K562 (cell line): ENCODE data around the gene TMEM126A. TPM values are rescaled to one million over a fixed set of nuclear protein-coding genes. Genes with fewer than 3 reads are reported as not detected.

Experiments used
- ATF6 ChIP-seq: sonication (generic); formaldehyde crosslinking; IDR thresholded peaks from 2 replicates; pipeline ENCODE4 v1.4.0; 2020; ENCODE audit warnings: mild to moderate bottlenecking, missing genetic modification reagents
- ETV1 ChIP-seq: fragments of 450-650 bp; conservative IDR thresholded peaks from 2 replicates; pipeline ENCODE4 v1.6.1; 2016; ENCODE audit warnings: missing genetic modification characterization, control low read depth, low read depth, missing compliant biosample characterization
- GTF2F1 ChIP-seq: IDR thresholded peaks from 2 replicates; pipeline ENCODE4 v1.6.1; 2011; ENCODE audit warnings: low read depth, low read length, improper control_type of control experiment
- HNRNPL ChIP-seq: fragments of 200-400 bp; formaldehyde crosslinking; IDR thresholded peaks from 2 replicates; pipeline ENCODE4 v1.6.1; 2017; ENCODE audit warnings: low read depth, mild to moderate bottlenecking, low read length
- MAFK ChIP-seq: IDR thresholded peaks from 2 replicates; pipeline ENCODE4 v1.6.1; 2011; ENCODE audit warnings: low read length, improper control_type of control experiment
- MXI1 ChIP-seq: IDR thresholded peaks from 2 replicates; pipeline ENCODE4 v1.6.1; 2011; ENCODE audit warnings: low read depth, mild to moderate bottlenecking, improper control_type of control experiment, low read length
- MYBL2 ChIP-seq, 2 experiments: fragments of 450-650 bp in 1 of 2; sonication (generic) in 1 of 2; formaldehyde crosslinking in 1 of 2; IDR thresholded peaks; 2 replicates each; pipeline versions ENCODE4 v1.6.1 to v1.8.1; 2017 to 2022; ENCODE audit warnings: borderline replicate concordance in 1 of 2, inconsistent platforms in 1 of 2, low read depth in 1 of 2, mild to moderate bottlenecking in 1 of 2, missing genetic modification reagents in 1 of 2, moderate library complexity in 1 of 2
- PRPF4 ChIP-seq: fragments of 200-400 bp; formaldehyde crosslinking; IDR thresholded peaks from one replicate; pipeline ENCODE4 v1.6.1; 2017; ENCODE audit warnings: low read length, low read depth, mild to moderate bottlenecking; ENCODE audit not compliant: insufficient read depth, poor library complexity, severe bottlenecking
- RBM17 ChIP-seq: fragments of 200-400 bp; formaldehyde crosslinking; IDR thresholded peaks from 2 replicates; pipeline ENCODE4 v1.6.1; 2017; ENCODE audit warnings: low read depth, mild to moderate bottlenecking, low read length, borderline replicate concordance
- ZBTB12 ChIP-seq: fragments of 250-450 bp; sonication (Bioruptor Pico); IDR thresholded peaks from 2 replicates; pipeline ENCODE4 v1.4.0; 2020
- ZNF12 ChIP-seq: sonication (generic); formaldehyde crosslinking; IDR thresholded peaks from 2 replicates; pipeline ENCODE4 v1.4.0; 2020; ENCODE audit warnings: mild to moderate bottlenecking, missing genetic modification reagents
- ZNF121 ChIP-seq: sonication (generic); formaldehyde crosslinking; conservative IDR thresholded peaks from 2 replicates; pipeline ENCODE4 v1.8.0; 2022; ENCODE audit warnings: missing genetic modification reagents
- ZNF408 ChIP-seq: fragments of 250-450 bp; sonication (Bioruptor Pico); IDR thresholded peaks from 2 replicates; pipeline ENCODE4 v1.4.0; 2020; ENCODE audit warnings: low read depth, mild to moderate bottlenecking, moderate library complexity
- polyA plus RNA-seq, 8 experiments: library from polyadenylated mRNA; depleted of rRNA in 4 of 8; stranded (reverse) in 5 of 8; unstranded in 3 of 8; fragments of >200 nt; fragmentation: Nextera tagmentation in 2 of 8; fragmentation: Illumina TruSeq in 1 of 8; extraction: Ambion mirVana in 2 of 8; extraction: Trizol in 1 of 8; gene quantifications; 2 replicates each; pipeline versions ENCODE4 v1.2.1 to v1.2.3, GENCODE V29; 2011 to 2014; ENCODE audit warnings: inconsistent platforms in 1 of 8, missing spikeins in 1 of 8
- total RNA-seq, 7 experiments: library from RNA; depleted of rRNA in 6 of 7; stranded (reverse); fragments of >200 nt in 6 of 7; fragmentation: Illumina TruSeq in 2 of 7; extraction: Trizol in 2 of 7; gene quantifications; 2 replicates each; pipeline versions ENCODE4 v1.2.1 to v1.2.3, GENCODE V29; 2011 to 2021; ENCODE audit warnings: low replicate concordance in 1 of 7
- TF ChIP-seq, protein P1 (sequence below): fragments of 450-650 bp; IDR thresholded peaks from 2 replicates; pipeline ENCODE4 v1.6.1; 2018; ENCODE audit warnings: mild to moderate bottlenecking, low read depth; ENCODE audit not compliant: partially characterized antibody
- TF ChIP-seq, protein P2 (sequence below): sonication (generic); formaldehyde crosslinking; IDR thresholded peaks from 2 replicates; pipeline ENCODE4 v1.8.0; 2022; ENCODE audit warnings: mild to moderate bottlenecking, low read depth, missing genetic modification reagents
- TF ChIP-seq, protein P3 (sequence below): fragments of 250-450 bp; sonication (Bioruptor Pico); IDR thresholded peaks from 2 replicates; pipeline ENCODE4 v1.4.0; 2020; ENCODE audit warnings: borderline replicate concordance

TMEM126A gene
- total and polyA plus RNA-seq, 9 of the 15 experiments (the other 6 are each of a cell fraction or from before 2014, with no cell fraction given): 19.3 to 154 (median 56.3) TPM

GRCh38 chr11:85627998-85628770, 19.6 kb upstream of the TMEM126A start, which contains the start of gene TMEM126B (continued):
- TF ChIP-seq PRPF4: no peak
- TF ChIP-seq GTF2F1: 0 out of 2 replicates have a peak, but pooled peaks have one; percentile 28
- TF ChIP-seq, protein P1, sequence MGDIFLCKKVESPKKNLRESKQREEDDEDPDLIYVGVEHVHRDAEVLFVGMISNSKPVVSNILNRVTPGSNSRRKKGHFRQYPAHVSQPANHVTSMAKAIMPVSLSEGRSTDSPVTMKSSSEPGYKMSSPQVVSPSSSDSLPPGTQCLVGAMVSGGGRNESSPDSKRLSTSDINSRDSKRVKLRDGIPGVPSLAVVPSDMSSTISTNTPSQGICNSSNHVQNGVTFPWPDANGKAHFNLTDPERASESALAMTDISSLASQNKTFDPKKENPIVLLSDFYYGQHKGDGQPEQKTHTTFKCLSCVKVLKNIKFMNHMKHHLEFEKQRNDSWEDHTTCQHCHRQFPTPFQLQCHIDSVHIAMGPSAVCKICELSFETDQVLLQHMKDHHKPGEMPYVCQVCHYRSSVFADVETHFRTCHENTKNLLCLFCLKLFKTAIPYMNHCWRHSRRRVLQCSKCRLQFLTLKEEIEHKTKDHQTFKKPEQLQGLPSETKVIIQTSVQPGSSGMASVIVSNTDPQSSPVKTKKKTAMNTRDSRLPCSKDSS: no peak
- TF ChIP-seq ZNF121 (CRISPR knock-in tag): no peak
- no peak for TF ChIP-seq ETV1 (tag)
- TF ChIP-seq MAFK: no peak
- no peak for TF ChIP-seq HNRNPL
- TF ChIP-seq ZBTB12 (CRISPR knock-in tag): no peak
- TF ChIP-seq ATF6 (CRISPR knock-in tag): no peak
- TF ChIP-seq, protein P2, sequence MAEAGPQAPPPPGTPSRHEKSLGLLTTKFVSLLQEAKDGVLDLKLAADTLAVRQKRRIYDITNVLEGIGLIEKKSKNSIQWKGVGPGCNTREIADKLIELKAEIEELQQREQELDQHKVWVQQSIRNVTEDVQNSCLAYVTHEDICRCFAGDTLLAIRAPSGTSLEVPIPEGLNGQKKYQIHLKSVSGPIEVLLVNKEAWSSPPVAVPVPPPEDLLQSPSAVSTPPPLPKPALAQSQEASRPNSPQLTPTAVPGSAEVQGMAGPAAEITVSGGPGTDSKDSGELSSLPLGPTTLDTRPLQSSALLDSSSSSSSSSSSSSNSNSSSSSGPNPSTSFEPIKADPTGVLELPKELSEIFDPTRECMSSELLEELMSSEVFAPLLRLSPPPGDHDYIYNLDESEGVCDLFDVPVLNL: peak; percentile 76; the same call in 1 of the 2 replicates
- TF ChIP-seq, protein P3, sequence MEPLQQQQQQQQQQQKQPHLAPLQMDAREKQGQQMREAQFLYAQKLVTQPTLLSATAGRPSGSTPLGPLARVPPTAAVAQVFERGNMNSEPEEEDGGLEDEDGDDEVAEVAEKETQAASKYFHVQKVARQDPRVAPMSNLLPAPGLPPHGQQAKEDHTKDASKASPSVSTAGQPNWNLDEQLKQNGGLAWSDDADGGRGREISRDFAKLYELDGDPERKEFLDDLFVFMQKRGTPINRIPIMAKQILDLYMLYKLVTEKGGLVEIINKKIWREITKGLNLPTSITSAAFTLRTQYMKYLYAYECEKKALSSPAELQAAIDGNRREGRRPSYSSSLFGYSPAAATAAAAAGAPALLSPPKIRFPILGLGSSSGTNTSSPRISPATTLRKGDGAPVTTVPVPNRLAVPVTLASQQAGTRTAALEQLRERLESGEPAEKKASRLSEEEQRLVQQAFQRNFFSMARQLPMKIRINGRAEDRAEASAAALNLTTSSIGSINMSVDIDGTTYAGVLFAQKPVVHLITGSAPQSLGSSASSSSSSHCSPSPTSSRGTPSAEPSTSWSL (CRISPR knock-in tag): no peak
- no peak for TF ChIP-seq MXI1
- no peak for TF ChIP-seq RBM17
- TF ChIP-seq ZNF408 (CRISPR knock-in tag): no peak
- TF ChIP-seq ZNF12: no peak
- TF ChIP-seq MYBL2 (IDR thresholded peaks at IDR 0.05; ENCODE audit: low read depth): no peak; the same call in 1 of the 2 replicates
- no peak for TF ChIP-seq MYBL2 (CRISPR knock-in tag; IDR thresholded peaks at IDR 0.05; ENCODE audit: borderline replicate concordance)
